HepG2 (cell line): ENCODE results near the gene SERPINE2. TPM values are rescaled to one million over a fixed set of nuclear protein-coding genes. Genes with fewer than 3 reads are reported as not detected.
A peak's percentile ranks its signal among the peaks of the same experiment; 100 is the strongest.

ENCODE experiments used
- DR1 ChIP-seq: sonication (generic); formaldehyde crosslinking; IDR thresholded peaks from 2 replicates; pipeline ENCODE4 v1.8.0; 2021; ENCODE audit warnings: mild to moderate bottlenecking, missing genetic modification reagents, inconsistent platforms
- FOXJ3 ChIP-seq: sonication (generic); formaldehyde crosslinking; IDR thresholded peaks from 2 replicates; pipeline ENCODE4 v1.4.0; 2020; ENCODE audit warnings: missing genetic modification reagents, mild to moderate bottlenecking, borderline replicate concordance
- FUBP1 ChIP-seq: sonication (generic); formaldehyde crosslinking; IDR thresholded peaks from 2 replicates; pipeline ENCODE4 v1.5.1; 2020; ENCODE audit warnings: missing genetic modification reagents, mild to moderate bottlenecking, borderline replicate concordance
- HNRNPK ChIP-seq: fragments of 200-400 bp; formaldehyde crosslinking; IDR thresholded peaks from 2 replicates; pipeline ENCODE4 v1.6.1; 2018; ENCODE audit warnings: low read length, low read depth, moderate library complexity, mild to moderate bottlenecking; ENCODE audit not compliant: poor library complexity, severe bottlenecking
- MED13 ChIP-seq: sonication (generic); formaldehyde crosslinking; IDR thresholded peaks from 2 replicates; pipeline ENCODE4 v1.5.0; 2020; ENCODE audit warnings: missing genetic modification reagents
- MED8 ChIP-seq: sonication (generic); formaldehyde crosslinking; IDR thresholded peaks from 2 replicates; pipeline ENCODE4 v1.8.1; 2023; ENCODE audit warnings: mild to moderate bottlenecking, missing genetic modification reagents; ENCODE audit not compliant: insufficient replicate concordance
- ONECUT2 ChIP-seq: sonication (generic); formaldehyde crosslinking; IDR thresholded peaks from 2 replicates; pipeline ENCODE4 v1.4.0; 2020; ENCODE audit warnings: missing genetic modification reagents
- SALL2 ChIP-seq: sonication (generic); formaldehyde crosslinking; IDR thresholded peaks from 2 replicates; pipeline ENCODE4 v1.8.1; 2023; ENCODE audit warnings: mild to moderate bottlenecking, missing genetic modification reagents, inconsistent platforms
- SP140L ChIP-seq: sonication (generic); formaldehyde crosslinking; IDR thresholded peaks from 2 replicates; pipeline ENCODE4 v1.4.0; 2020; ENCODE audit warnings: missing genetic modification reagents, borderline replicate concordance
- TARDBP ChIP-seq: sonication (generic); formaldehyde crosslinking; IDR thresholded peaks from 2 replicates; pipeline ENCODE4 v1.8.0; 2022; ENCODE audit warnings: mild to moderate bottlenecking, missing genetic modification reagents
- ZNF432 ChIP-seq: sonication (generic); formaldehyde crosslinking; IDR thresholded peaks from 2 replicates; pipeline ENCODE4 v1.5.0; 2020; ENCODE audit warnings: missing genetic modification reagents, mild to moderate bottlenecking, borderline replicate concordance
- ZNF513 ChIP-seq: sonication (generic); formaldehyde crosslinking; conservative IDR thresholded peaks from 2 replicates; pipeline ENCODE4 v1.5.0; 2020; ENCODE audit warnings: missing genetic modification reagents
- ZNF576 ChIP-seq: sonication (generic); formaldehyde crosslinking; IDR thresholded peaks from 2 replicates; pipeline ENCODE4 v1.4.0; 2020; ENCODE audit warnings: mild to moderate bottlenecking, missing genetic modification reagents
- ZNF713 ChIP-seq: sonication (generic); formaldehyde crosslinking; IDR thresholded peaks from 2 replicates; pipeline ENCODE4 v1.4.0; 2020; ENCODE audit warnings: mild to moderate bottlenecking, missing genetic modification reagents
- ZNF737 ChIP-seq: sonication (generic); formaldehyde crosslinking; IDR thresholded peaks from 2 replicates; pipeline ENCODE4 v1.5.0; 2020; ENCODE audit warnings: missing genetic modification reagents, mild to moderate bottlenecking, borderline replicate concordance
- ZNF761 ChIP-seq: sonication (generic); formaldehyde crosslinking; conservative IDR thresholded peaks from 2 replicates; pipeline ENCODE4 v1.4.0; 2020; ENCODE audit warnings: mild to moderate bottlenecking, missing genetic modification reagents
- ZSCAN25 ChIP-seq: sonication (generic); formaldehyde crosslinking; IDR thresholded peaks from 2 replicates; pipeline ENCODE4 v1.8.0; 2022; ENCODE audit warnings: mild to moderate bottlenecking, missing genetic modification reagents
- polyA plus RNA-seq, 8 experiments: library from polyadenylated mRNA; depleted of rRNA in 3 of 8; stranded (reverse) in 7 of 8; unstranded in 1 of 8; fragments of >200 nt; fragmentation: Illumina TruSeq in 4 of 8; extraction: Trizol in 4 of 8; gene quantifications; 2 replicates each; pipeline versions ENCODE4 v1.2.1 to v1.2.3, GENCODE V29; 2011 to 2016; ENCODE audit warnings: low read depth in 4 of 8, missing spikeins in 1 of 8, mixed read lengths in 1 of 8; ENCODE audit not compliant: insufficient read depth in 1 of 8
- total RNA-seq, 5 experiments: library from RNA; depleted of rRNA; stranded (reverse); fragments of >200 nt; fragmentation: Illumina TruSeq; extraction: Trizol; gene quantifications; 2 replicates each; pipeline ENCODE4 v1.2.3, GENCODE V29; 2016; ENCODE audit warnings: low read depth in 1 of 5
- TF ChIP-seq, protein P1 (sequence below): sonication (generic); formaldehyde crosslinking; IDR thresholded peaks from 2 replicates; pipeline ENCODE4 v1.5.0; 2020; ENCODE audit warnings: mild to moderate bottlenecking, missing genetic modification reagents, borderline replicate concordance
- TF ChIP-seq, protein P2 (sequence below): sonication (generic); formaldehyde crosslinking; IDR thresholded peaks from 2 replicates; pipeline ENCODE4 v1.5.1; 2020; ENCODE audit warnings: missing genetic modification reagents, mild to moderate bottlenecking, borderline replicate concordance

The SERPINE2 gene
- total and polyA plus RNA-seq, 2 of the 13 experiments (the other 11 are each of a cell fraction or from before 2014, with no cell fraction given): 7.9 to 18.1 TPM

- peak; percentile 96 for TF ChIP-seq ZNF761 (CRISPR knock-in tag)
- TF ChIP-seq DR1 (CRISPR knock-in tag): peak; percentile 83
- TF ChIP-seq MED8 (CRISPR knock-in tag): peak; percentile 97
- TF ChIP-seq ZNF432 (CRISPR knock-in tag): no peak
- TF ChIP-seq TARDBP (CRISPR knock-in tag): peak; percentile 100
- 0 out of 2 replicates have a peak, but pooled peaks have one; percentile 96 for TF ChIP-seq ZNF513 (CRISPR knock-in tag)
- TF ChIP-seq ZNF737 (CRISPR knock-in tag): no peak; the same call in 1 of the 2 replicates
- TF ChIP-seq SALL2 (CRISPR knock-in tag): peak; percentile 99
- peak; percentile 99; the same call in 1 of the 2 replicates for TF ChIP-seq FUBP1
- TF ChIP-seq ZSCAN25 (CRISPR knock-in tag): peak; percentile 93
- TF ChIP-seq FOXJ3 (CRISPR knock-in tag): peak; percentile 89
- peak; percentile 59; the same call in 1 of the 2 replicates for TF ChIP-seq ONECUT2 (CRISPR knock-in tag)
- TF ChIP-seq SP140L: peak; percentile 99
- peak; percentile 92 for TF ChIP-seq MED13 (CRISPR knock-in tag)
- TF ChIP-seq ZNF713 (CRISPR knock-in tag): no peak
- TF ChIP-seq HNRNPK: no peak
- TF ChIP-seq, protein P1, sequence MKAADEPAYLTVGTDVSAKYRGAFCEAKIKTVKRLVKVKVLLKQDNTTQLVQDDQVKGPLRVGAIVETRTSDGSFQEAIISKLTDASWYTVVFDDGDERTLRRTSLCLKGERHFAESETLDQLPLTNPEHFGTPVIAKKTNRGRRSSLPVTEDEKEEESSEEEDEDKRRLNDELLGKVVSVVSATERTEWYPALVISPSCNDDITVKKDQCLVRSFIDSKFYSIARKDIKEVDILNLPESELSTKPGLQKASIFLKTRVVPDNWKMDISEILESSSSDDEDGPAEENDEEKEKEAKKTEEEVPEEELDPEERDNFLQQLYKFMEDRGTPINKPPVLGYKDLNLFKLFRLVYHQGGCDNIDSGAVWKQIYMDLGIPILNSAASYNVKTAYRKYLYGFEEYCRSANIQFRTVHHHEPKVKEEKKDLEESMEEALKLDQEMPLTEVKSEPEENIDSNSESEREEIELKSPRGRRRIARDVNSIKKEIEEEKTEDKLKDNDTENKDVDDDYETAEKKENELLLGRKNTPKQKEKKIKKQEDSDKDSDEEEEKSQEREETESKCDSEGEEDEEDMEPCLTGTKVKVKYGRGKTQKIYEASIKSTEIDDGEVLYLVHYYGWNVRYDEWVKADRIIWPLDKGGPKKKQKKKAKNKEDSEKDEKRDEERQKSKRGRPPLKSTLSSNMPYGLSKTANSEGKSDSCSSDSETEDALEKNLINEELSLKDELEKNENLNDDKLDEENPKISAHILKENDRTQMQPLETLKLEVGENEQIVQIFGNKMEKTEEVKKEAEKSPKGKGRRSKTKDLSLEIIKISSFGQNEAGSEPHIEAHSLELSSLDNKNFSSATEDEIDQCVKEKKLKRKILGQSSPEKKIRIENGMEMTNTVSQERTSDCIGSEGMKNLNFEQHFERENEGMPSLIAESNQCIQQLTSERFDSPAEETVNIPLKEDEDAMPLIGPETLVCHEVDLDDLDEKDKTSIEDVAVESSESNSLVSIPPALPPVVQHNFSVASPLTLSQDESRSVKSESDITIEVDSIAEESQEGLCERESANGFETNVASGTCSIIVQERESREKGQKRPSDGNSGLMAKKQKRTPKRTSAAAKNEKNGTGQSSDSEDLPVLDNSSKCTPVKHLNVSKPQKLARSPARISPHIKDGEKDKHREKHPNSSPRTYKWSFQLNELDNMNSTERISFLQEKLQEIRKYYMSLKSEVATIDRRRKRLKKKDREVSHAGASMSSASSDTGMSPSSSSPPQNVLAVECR: peak; percentile 98; the same call in 1 of the 2 replicates
- 0 out of 2 replicates have a peak, but pooled peaks have one; percentile 79 for TF ChIP-seq ZNF576 (CRISPR knock-in tag)
- TF ChIP-seq, protein P2, sequence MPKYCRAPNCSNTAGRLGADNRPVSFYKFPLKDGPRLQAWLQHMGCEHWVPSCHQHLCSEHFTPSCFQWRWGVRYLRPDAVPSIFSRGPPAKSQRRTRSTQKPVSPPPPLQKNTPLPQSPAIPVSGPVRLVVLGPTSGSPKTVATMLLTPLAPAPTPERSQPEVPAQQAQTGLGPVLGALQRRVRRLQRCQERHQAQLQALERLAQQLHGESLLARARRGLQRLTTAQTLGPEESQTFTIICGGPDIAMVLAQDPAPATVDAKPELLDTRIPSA (CRISPR knock-in tag): peak; percentile 94; the same call in 1 of the 2 replicates
Observed at GRCh38 chr2:223957092-223957851, 81.8 kb downstream of the SERPINE2 start, which contains the start of gene MRPL44 (continued).
